ENCODE results near the gene PTTG1IP2. TPM values are rescaled to one million over a fixed set of nuclear protein-coding genes. Genes with fewer than 3 reads are reported as not detected.

Gene PTTG1IP2
- total RNA-seq, 2 experiments from 2014 or later, result not detected

DNA sequence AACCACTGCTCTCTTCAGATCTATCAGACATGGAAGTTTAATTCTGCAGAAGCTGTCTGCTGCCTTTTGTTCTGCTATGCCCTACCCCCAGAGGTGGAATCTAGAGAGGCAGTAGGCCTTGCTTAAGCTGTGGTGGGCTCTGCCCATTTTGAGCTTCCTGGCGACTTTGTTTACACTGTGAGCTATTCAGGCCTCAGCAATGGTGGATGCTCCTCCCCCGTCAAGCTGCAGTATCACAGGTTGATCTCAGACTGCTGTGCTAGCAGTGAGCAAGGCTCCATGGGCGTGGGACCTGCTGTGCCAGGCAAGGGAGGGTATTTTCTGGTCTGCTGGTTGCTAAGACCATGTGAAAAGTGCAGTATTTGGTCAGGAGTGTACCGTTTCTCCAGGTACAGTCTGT lies 81.6 kb downstream of the PTTG1IP2 start:
- no peaks in the 10 kb centered on the region for H3K9me3 Mint-ChIP-seq
- DNase-seq, result no peak
- no peaks in the 10 kb centered on the region for H3K4me1 Mint-ChIP-seq
- H3K27me3 Mint-ChIP-seq, result no peaks in the 10 kb centered on the region
- CTCF ChIA-PET, result no interaction called here
- H3K36me3 Mint-ChIP-seq (ENCODE audit: low read depth), result no peaks in the 10 kb centered on the region
- POLR2A ChIA-PET, result no interaction called here
- no peak overlapping the region for H3K27ac Mint-ChIP-seq
- H3K4me3 Mint-ChIP-seq, result no peak overlapping the region

- CTCF ChIA-PET, result no interaction called here
- POLR2A ChIA-PET, result no interaction called here
- H3K4me3 Mint-ChIP-seq, result no peak overlapping the region
- no peaks in the 10 kb centered on the region for H3K27me3 Mint-ChIP-seq
- H3K27ac Mint-ChIP-seq, result no peak overlapping the region
- DNase-seq, result no peak
- no peaks in the 10 kb centered on the region for H3K36me3 Mint-ChIP-seq (ENCODE audit: low read depth)
- no peaks in the 10 kb centered on the region for H3K4me1 Mint-ChIP-seq
- H3K9me3 Mint-ChIP-seq, result no peaks in the 10 kb centered on the region
These were observed 83.1 kb downstream of the PTTG1IP2 start for GRCh38 chr7:90552521-90552920.

- POLR2A ChIA-PET, result no interaction called here
- no peaks in the 10 kb centered on the region for H3K4me1 Mint-ChIP-seq
- H3K9me3 Mint-ChIP-seq, result no peaks in the 10 kb centered on the region
- H3K27ac Mint-ChIP-seq, result no peak overlapping the region
- no peaks in the 10 kb centered on the region for H3K36me3 Mint-ChIP-seq (ENCODE audit: low read depth)
- DNase-seq, result no peak
- CTCF ChIA-PET, result no interaction called here
- no peak overlapping the region for H3K4me3 Mint-ChIP-seq
- H3K27me3 Mint-ChIP-seq, result no peaks in the 10 kb centered on the region
These were observed 91.3 kb downstream of the PTTG1IP2 start for GRCh38 chr7:90560730-90561129.

Other genes with a start within 250 kb of the PTTG1IP2 start
- not detected for gene CFAP69, start 224.5 kb upstream of the PTTG1IP2 start, total RNA-seq
- gene FAM237B, start 148.3 kb upstream of the PTTG1IP2 start, total RNA-seq, result not detected
- 10 to 100 TPM; 26.6 to 28.3 TPM for gene GTPBP10, start 122.9 kb upstream of the PTTG1IP2 start, total RNA-seq
- 1 to 10 TPM; 6.0 to 6.7 TPM for gene CLDN12, start 66.2 kb upstream of the PTTG1IP2 start, total RNA-seq
- not detected for gene CDK14, start 126.7 kb downstream of the PTTG1IP2 start, total RNA-seq